COLO668 (cell line): ENCODE data around the gene RNF168.
"Not testable (repeated sequence)": the region's sequence is repeated elsewhere in the genome, so short reads cannot be mapped to it uniquely, and the experiment has no call there.

ENCODE experiments used
- DNase-seq: peaks from one replicate; lab custom pipeline; 2025; ENCODE audit not compliant: unreplicated experiment; lab: John Stamatoyannopoulos, UW

RNF168 gene

GRCh38 chr3:196517162-196517800, 13.7 kb upstream of the RNF168 start:
- DNase-seq: no peak

GRCh38 chr3:196514913-196515621, 11.5 kb upstream of the RNF168 start, which contains the start of gene SMCO1:
Gene SMCO1, minus strand, starts transcription at chr3:196515346. Its CDS starts 137 bp downstream, at chr3:196515209.
- DNase-seq: no peak

- DNase-seq: no peak
Observed at GRCh38 chr3:196514350-196514716, 10.8 kb upstream of the RNF168 start.

GRCh38 chr3:196513697-196514349, 10.3 kb upstream of the RNF168 start:
- DNase-seq: no peak

- DNase-seq: not testable (repeated sequence)
Observed at GRCh38 chr3:196511646-196512425, 8.3 kb upstream of the RNF168 start.

- DNase-seq: not testable (repeated sequence)
Observed at GRCh38 chr3:196511108-196511507, 7.5 kb upstream of the RNF168 start.

GRCh38 chr3:196506687-196507086, 3.1 kb upstream of the RNF168 start:
- DNase-seq: no peak

GRCh38 chr3:196504556-196504955, 988 bp upstream of the RNF168 start:
- no peak for DNase-seq

GRCh38 chr3:196504077-196504398, 470 bp upstream of the RNF168 start:
- DNase-seq: not testable (repeated sequence)

- DNase-seq: peak; percentile 44
Observed at GRCh38 chr3:196502775-196503195, 783 bp downstream of the RNF168 start.

GRCh38 chr3:196501316-196502044, 2.1 kb downstream of the RNF168 start:
- DNase-seq: peak; percentile 13

- no peak for DNase-seq
Observed at GRCh38 chr3:196499807-196500524, 3.6 kb downstream of the RNF168 start.

GRCh38 chr3:196499061-196499460, 4.5 kb downstream of the RNF168 start:
- DNase-seq: no peak

- no peak for DNase-seq
Observed at GRCh38 chr3:196498297-196498696, 5.3 kb downstream of the RNF168 start.

- no peak for DNase-seq
Observed at GRCh38 chr3:196496183-196496582, 7.4 kb downstream of the RNF168 start.

GRCh38 chr3:196493292-196493691, 10.3 kb downstream of the RNF168 start:
- DNase-seq: no peak

GRCh38 chr3:196492080-196492479, 11.5 kb downstream of the RNF168 start:
- no peak for DNase-seq

GRCh38 chr3:196489747-196490146, 13.8 kb downstream of the RNF168 start:
- no peak for DNase-seq

GRCh38 chr3:196486263-196486662, 17.3 kb downstream of the RNF168 start:
- no peak for DNase-seq

GRCh38 chr3:196477678-196478077, 25.9 kb downstream of the RNF168 start:
- no peak for DNase-seq
